Activated CD8-positive, alpha-beta memory T cell treated with anti-CD3 and anti-CD28 coated beads, Interleukin-2, amount 50 U/mL, for 24 hours (primary cell): ENCODE results near the gene SPRR4.

Experiments used
- DNase-seq: peaks from one replicate; pipeline ENCODE4 v3.0.0-alpha.2; 2020; ENCODE audit errors: extremely low read depth

SPRR4 gene

GRCh38 chr1:152970495-152970894, at the start of gene SPRR4:
SPRR4 (plus strand) TSS chr1:152970648; CDS start chr1:152971891, 1,243 bp downstream.
- no peak for DNase-seq

- no peak for DNase-seq
Observed at GRCh38 chr1:152924191-152924590, 46.3 kb upstream of the SPRR4 start.

GRCh38 chr1:152926091-152926490, 44.4 kb upstream of the SPRR4 start:
- no peak for DNase-seq

GRCh38 chr1:152928671-152929070, 41.8 kb upstream of the SPRR4 start:
- DNase-seq: no peak

GRCh38 chr1:152932170-152932811, 38.2 kb upstream of the SPRR4 start:
- DNase-seq: no peak

GRCh38 chr1:152933196-152933595, 37.3 kb upstream of the SPRR4 start:
- no peak for DNase-seq

- DNase-seq: no peak
Observed at GRCh38 chr1:152940614-152941013, 29.8 kb upstream of the SPRR4 start.

- no peak for DNase-seq
Observed at GRCh38 chr1:152941037-152941711, 29.3 kb upstream of the SPRR4 start.

- no peak for DNase-seq
Observed at GRCh38 chr1:152942161-152942560, 28.3 kb upstream of the SPRR4 start.

GRCh38 chr1:152946248-152946647, 24.2 kb upstream of the SPRR4 start:
- no peak for DNase-seq

- no peak for DNase-seq
Observed at GRCh38 chr1:152946651-152947256, 23.7 kb upstream of the SPRR4 start, which contains the start of gene SPRR5. SPRR5 (plus strand) TSS chr1:152947206; CDS start chr1:152948555, 1,349 bp downstream.

- DNase-seq: no peak
Observed at GRCh38 chr1:152951711-152952110, 18.7 kb upstream of the SPRR4 start.

GRCh38 chr1:152953761-152954160, 16.7 kb upstream of the SPRR4 start:
- no peak for DNase-seq

GRCh38 chr1:152954436-152954835, 16.0 kb upstream of the SPRR4 start:
- no peak for DNase-seq

- no peak for DNase-seq
Observed at GRCh38 chr1:152957561-152957960, 12.9 kb upstream of the SPRR4 start.

- no peak for DNase-seq
Observed at GRCh38 chr1:152959273-152959672, 11.2 kb upstream of the SPRR4 start.

GRCh38 chr1:152959801-152960451, 10.5 kb upstream of the SPRR4 start:
- DNase-seq: no peak

GRCh38 chr1:152960452-152961044, 9.9 kb upstream of the SPRR4 start:
- DNase-seq: no peak

- DNase-seq: no peak
Observed at GRCh38 chr1:152961226-152961891, 9.1 kb upstream of the SPRR4 start.

GRCh38 chr1:152962876-152963415, 7.5 kb upstream of the SPRR4 start:
- DNase-seq: no peak

- DNase-seq: no peak
Observed at GRCh38 chr1:152964536-152964935, 5.9 kb upstream of the SPRR4 start.
